Measurements from ENCODE around the gene ATOX1.

Gene ATOX1

GRCh38 chr5:151773951-151774350 is 15.5 kb upstream of the ATOX1 start:
- H3K27ac ChIP-seq: no peak overlapping the region
- TF ChIP-seq ZFX (IDR thresholded peaks at IDR 0.05): no peak
- no peak for TF ChIP-seq CTCF (conservative IDR thresholded peaks at IDR 0.05)

- H3K27ac ChIP-seq: peak overlapping the region; percentile 97
- no peak for TF ChIP-seq CTCF (conservative IDR thresholded peaks at IDR 0.05)
Measured at GRCh38 chr5:151772846-151773561, 14.6 kb upstream of the ATOX1 start.

GRCh38 chr5:151772029-151772845 is 13.8 kb upstream of the ATOX1 start:
- TF ChIP-seq ZFX (IDR thresholded peaks at IDR 0.05) (peak; percentile 48; the same call in 1 of the 2 replicates), CTCF (conservative IDR thresholded peaks at IDR 0.05) (no peak)
- H3K27ac ChIP-seq: peak overlapping the region; percentile 97

GRCh38 chr5:151771259-151772028 is 13.0 kb upstream of the ATOX1 start, which contains the start of gene G3BP1:
TSS of gene G3BP1 (plus strand) at chr5:151771954. CDS start at chr5:151786621, 14,667 bp downstream.
- no peak; the same call in 1 of the 2 replicates for TF ChIP-seq ZFX (IDR thresholded peaks at IDR 0.05)
- TF ChIP-seq CTCF (conservative IDR thresholded peaks at IDR 0.05): peak; percentile 36
- H3K27ac ChIP-seq: peak within 1 kb of the TSS; percentile 97

- peak; percentile 94 for TF ChIP-seq ZFX (IDR thresholded peaks at IDR 0.05)
- TF ChIP-seq CTCF (conservative IDR thresholded peaks at IDR 0.05): no peak
- H3K27ac ChIP-seq: peak overlapping the region; percentile 97
Measured at GRCh38 chr5:151770383-151771258, 12.2 kb upstream of the ATOX1 start.

- TF ChIP-seq ZFX (IDR thresholded peaks at IDR 0.05) (no peak), CTCF (conservative IDR thresholded peaks at IDR 0.05) (no peak)
- no peak overlapping the region for H3K27ac ChIP-seq
Measured at GRCh38 chr5:151766975-151767374, 8.5 kb upstream of the ATOX1 start.
